Ishikawa (cell line): ENCODE measurements around the gene WDFY2.

Source experiments
- FOXM1 ChIP-seq: IDR thresholded peaks from 2 replicates; pipeline ENCODE4 v1.6.1; 2012; ENCODE audit warnings: low read depth, borderline replicate concordance
- NFIC ChIP-seq: IDR thresholded peaks from 2 replicates; pipeline ENCODE4 v1.6.1; 2012
- TCF12 ChIP-seq: IDR thresholded peaks from 2 replicates; pipeline ENCODE4 v1.6.1; 2012; ENCODE audit warnings: low read depth
- TF ChIP-seq, protein P1 (sequence below): IDR thresholded peaks from 2 replicates; pipeline ENCODE4 v1.6.1; 2012; ENCODE audit warnings: low read depth, mild to moderate bottlenecking

GRCh38 chr13:51745243-51745642, 161.0 kb downstream of the WDFY2 start:
- no peak for TF ChIP-seq FOXM1
- TF ChIP-seq NFIC = no peak
- TF ChIP-seq TCF12 = no peak
- TF ChIP-seq, protein P1, sequence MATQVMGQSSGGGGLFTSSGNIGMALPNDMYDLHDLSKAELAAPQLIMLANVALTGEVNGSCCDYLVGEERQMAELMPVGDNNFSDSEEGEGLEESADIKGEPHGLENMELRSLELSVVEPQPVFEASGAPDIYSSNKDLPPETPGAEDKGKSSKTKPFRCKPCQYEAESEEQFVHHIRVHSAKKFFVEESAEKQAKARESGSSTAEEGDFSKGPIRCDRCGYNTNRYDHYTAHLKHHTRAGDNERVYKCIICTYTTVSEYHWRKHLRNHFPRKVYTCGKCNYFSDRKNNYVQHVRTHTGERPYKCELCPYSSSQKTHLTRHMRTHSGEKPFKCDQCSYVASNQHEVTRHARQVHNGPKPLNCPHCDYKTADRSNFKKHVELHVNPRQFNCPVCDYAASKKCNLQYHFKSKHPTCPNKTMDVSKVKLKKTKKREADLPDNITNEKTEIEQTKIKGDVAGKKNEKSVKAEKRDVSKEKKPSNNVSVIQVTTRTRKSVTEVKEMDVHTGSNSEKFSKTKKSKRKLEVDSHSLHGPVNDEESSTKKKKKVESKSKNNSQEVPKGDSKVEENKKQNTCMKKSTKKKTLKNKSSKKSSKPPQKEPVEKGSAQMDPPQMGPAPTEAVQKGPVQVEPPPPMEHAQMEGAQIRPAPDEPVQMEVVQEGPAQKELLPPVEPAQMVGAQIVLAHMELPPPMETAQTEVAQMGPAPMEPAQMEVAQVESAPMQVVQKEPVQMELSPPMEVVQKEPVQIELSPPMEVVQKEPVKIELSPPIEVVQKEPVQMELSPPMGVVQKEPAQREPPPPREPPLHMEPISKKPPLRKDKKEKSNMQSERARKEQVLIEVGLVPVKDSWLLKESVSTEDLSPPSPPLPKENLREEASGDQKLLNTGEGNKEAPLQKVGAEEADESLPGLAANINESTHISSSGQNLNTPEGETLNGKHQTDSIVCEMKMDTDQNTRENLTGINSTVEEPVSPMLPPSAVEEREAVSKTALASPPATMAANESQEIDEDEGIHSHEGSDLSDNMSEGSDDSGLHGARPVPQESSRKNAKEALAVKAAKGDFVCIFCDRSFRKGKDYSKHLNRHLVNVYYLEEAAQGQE = no peak
